HG03432 (cell line): ENCODE results near the gene RNASE1.

Experiments
- ATAC-seq: cut with Tn5 transposase; IDR thresholded peaks from one replicate; pipeline ENCODE4 v1.9.1; 2021; ENCODE audit warnings: mild to moderate bottlenecking, moderate library complexity; ENCODE audit not compliant: unreplicated experiment

The RNASE1 gene

GRCh38 chr14:20809917-20810316, 7.3 kb upstream of the RNASE1 start:
- ATAC-seq: no peak

GRCh38 chr14:20808162-20808483, 5.5 kb upstream of the RNASE1 start:
- no peak for ATAC-seq

- no peak for ATAC-seq
Observed at GRCh38 chr14:20807304-20808161, 4.9 kb upstream of the RNASE1 start.

GRCh38 chr14:20805485-20805884, 2.8 kb upstream of the RNASE1 start:
- no peak for ATAC-seq

GRCh38 chr14:20803223-20803622, 579 bp upstream of the RNASE1 start:
- no peak for ATAC-seq

GRCh38 chr14:20801726-20802125, 918 bp downstream of the RNASE1 start:
- no peak for ATAC-seq

- no peak for ATAC-seq
Observed at GRCh38 chr14:20799892-20800544, 2.6 kb downstream of the RNASE1 start.

- ATAC-seq: no peak
Observed at GRCh38 chr14:20799456-20799891, 3.2 kb downstream of the RNASE1 start.

- ATAC-seq: no peak
Observed at GRCh38 chr14:20798932-20799331, 3.7 kb downstream of the RNASE1 start.

GRCh38 chr14:20798318-20798717, 4.3 kb downstream of the RNASE1 start:
- ATAC-seq: no peak

- no peak for ATAC-seq
Observed at GRCh38 chr14:20797164-20797563, 5.5 kb downstream of the RNASE1 start.

GRCh38 chr14:20794644-20795369, 7.8 kb downstream of the RNASE1 start:
- no peak for ATAC-seq

GRCh38 chr14:20792556-20792955, 10.1 kb downstream of the RNASE1 start:
- ATAC-seq: no peak

- ATAC-seq: no peak
Observed at GRCh38 chr14:20791597-20791996, 11.0 kb downstream of the RNASE1 start.

- ATAC-seq: no peak
Observed at GRCh38 chr14:20791187-20791586, 11.5 kb downstream of the RNASE1 start.

GRCh38 chr14:20790464-20791116, 12.1 kb downstream of the RNASE1 start:
- ATAC-seq: no peak

GRCh38 chr14:20789230-20789813, 13.3 kb downstream of the RNASE1 start:
- ATAC-seq: no peak

- no peak for ATAC-seq
Observed at GRCh38 chr14:20787025-20787424, 15.6 kb downstream of the RNASE1 start.

GRCh38 chr14:20782280-20782890, 20.3 kb downstream of the RNASE1 start:
- ATAC-seq: peak; percentile 60

GRCh38 chr14:20781803-20782202, 20.8 kb downstream of the RNASE1 start:
- peak; percentile 22 for ATAC-seq
